ENCODE measurements around the gene RNASEH1. TPM values are rescaled to one million over a fixed set of nuclear protein-coding genes. Genes with fewer than 3 reads are reported as not detected.

The RNASEH1 gene
- total and polyA plus RNA-seq, 2 of the 4 experiments (the other 2 are of a cell fraction): 23.5 to 23.7 TPM

DNA sequence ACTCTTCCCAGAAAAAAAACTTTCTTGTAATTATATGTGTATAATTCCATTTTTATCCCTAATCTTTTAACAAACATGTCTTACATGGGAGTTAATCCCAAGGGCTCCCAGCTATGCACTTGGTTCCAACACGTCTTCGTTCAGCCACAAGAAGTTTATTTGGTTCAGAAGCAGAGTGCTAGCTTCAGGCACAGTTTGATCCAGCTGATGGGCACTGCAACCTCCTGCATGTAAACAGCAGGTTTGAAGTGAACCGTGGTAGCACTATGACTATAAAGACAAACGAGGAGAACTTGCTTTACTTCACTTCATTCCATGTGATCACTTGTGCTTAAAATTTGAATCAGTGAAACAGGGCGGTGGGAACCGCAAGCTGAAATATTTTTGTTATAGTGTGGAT is 7.0 kb upstream of the RNASEH1 start:
- Histone ChIP-seq H3K56ac (ENCODE audit: extremely low read depth, insufficient read depth, low read length) (no peak overlapping the region), H4K5ac (ENCODE audit: low read depth, low read length) (no peak overlapping the region), H3K4me2 (ENCODE audit: low read depth, low read length) (no peak overlapping the region), H3K9me3 (ENCODE audit: control insufficient read depth, insufficient read depth, low read length) (no peaks in the 10 kb centered on the region), H3K4me3 (ENCODE audit: insufficient read depth, low read depth, low read length) (no peak overlapping the region), H2BK120ac (ENCODE audit: low read depth, low read length) (no peak overlapping the region), H3K27ac (ENCODE audit: insufficient read depth, low read length) (no peak overlapping the region), H2AK9ac (replicated peaks; ENCODE audit: low read depth, low read length, poor library complexity) (no peak overlapping the region), H3K9ac (ENCODE audit: low read depth, low read length) (no peak overlapping the region), H3K9me1 (ENCODE audit: insufficient read depth, low read length) (peaks cover 5% of the 10 kb centered on the region; the same call in 1 of the 2 replicates), H3K79me1 (ENCODE audit: low read depth in 1 of 2, low read length in 2 of 2) (peaks cover 0 to 3% of the 10 kb centered on the region in 2 experiments; a peak in 3 of 4 replicates), H3K4ac (ENCODE audit: low read depth, low read length) (no peak overlapping the region), H4K8ac (ENCODE audit: low read depth in 2 of 2, low read length in 2 of 2) (no peak overlapping the region), H2BK20ac (ENCODE audit: low read depth, low read length) (no peak overlapping the region), H3K18ac (ENCODE audit: low read depth, low read length) (no peak overlapping the region), H2AK5ac (ENCODE audit: low read depth, low read length) (no peak overlapping the region), H2BK15ac (ENCODE audit: low read depth, low read length) (no peak overlapping the region), H3K4me1 (ENCODE audit: control insufficient read depth, insufficient read depth, low read length) (no peaks in the 10 kb centered on the region), H3K36me3 (ENCODE audit: control insufficient read depth, insufficient read depth, low read length) (peaks cover 1% of the 10 kb centered on the region; the same call in 1 of the 2 replicates), H3K14ac (replicated peaks; ENCODE audit: low read depth, low read length) (no peak overlapping the region), H4K91ac (ENCODE audit: insufficient read depth, low read depth, low read length) (no peak overlapping the region), H3K27me3 (ENCODE audit: control insufficient read depth, insufficient read depth, low read length) (no peaks in the 10 kb centered on the region), H2AFZ (replicated peaks; ENCODE audit: low read length, poor library complexity) (no peak overlapping the region), H2BK5ac (ENCODE audit: low read depth, low read length, poor library complexity, severe bottlenecking) (no peak overlapping the region), H3K23ac (ENCODE audit: low read depth, low read length) (no peak overlapping the region), H4K20me1 (ENCODE audit: insufficient read depth, low read length) (no peaks in the 10 kb centered on the region)
- WGBS, 2 experiments (ENCODE audit: extremely low coverage in 2 of 2, insufficient read length in 1 of 2): 81% methylated on average over 2 of the region's 6 CpGs; no CpG with 5 or more reads in 1 of the 2 experiments
- ATAC-seq (ENCODE audit: low read depth) (no peak), DNase-seq (no peak)
- dilution Hi-C loops (cut with HindIII; ENCODE audit: low sequenced_read_pairs, unreplicated experiment) (no loop called here), intact Hi-C loops (cut with micrococcal nuclease) (no loop called here), in situ Hi-C loops (cut with MboI; ENCODE audit: low sequenced_read_pairs) (no loop called here)
- TF ChIP-seq MXI1 (IDR thresholded peaks at IDR 0.05; ENCODE audit: borderline replicate concordance, low read depth, low read length) (no peak), SMC3 (IDR thresholded peaks at IDR 0.05; ENCODE audit: low read depth, low read length) (no peak), BHLHE40 (IDR thresholded peaks at IDR 0.05; ENCODE audit: low read depth, low read length) (no peak), RAD21 (IDR thresholded peaks at IDR 0.05; ENCODE audit: low read length) (no peak), POLR2A (IDR thresholded peaks at IDR 0.05; ENCODE audit: low read depth, low read length) (no peak), RFX5 (IDR thresholded peaks at IDR 0.05; ENCODE audit: low read depth, low read length) (no peak), NFE2L2 (IDR thresholded peaks at IDR 0.05; ENCODE audit: low read depth, low read length) (no peak), FOS (IDR thresholded peaks at IDR 0.05; ENCODE audit: low read depth, low read length) (no peak), CHD1 (IDR thresholded peaks at IDR 0.05; ENCODE audit: low read depth, low read length) (no peak), MAZ (IDR thresholded peaks at IDR 0.05; ENCODE audit: borderline replicate concordance, low read depth, low read length) (no peak), RCOR1 (IDR thresholded peaks at IDR 0.05; ENCODE audit: insufficient replicate concordance, low read length) (no peak), CEBPB (IDR thresholded peaks at IDR 0.05; ENCODE audit: low read depth, low read length) (no peak), MAFK (IDR thresholded peaks at IDR 0.05; ENCODE audit: low read depth, low read length) (no peak)
- TF ChIP-seq, protein P1, sequence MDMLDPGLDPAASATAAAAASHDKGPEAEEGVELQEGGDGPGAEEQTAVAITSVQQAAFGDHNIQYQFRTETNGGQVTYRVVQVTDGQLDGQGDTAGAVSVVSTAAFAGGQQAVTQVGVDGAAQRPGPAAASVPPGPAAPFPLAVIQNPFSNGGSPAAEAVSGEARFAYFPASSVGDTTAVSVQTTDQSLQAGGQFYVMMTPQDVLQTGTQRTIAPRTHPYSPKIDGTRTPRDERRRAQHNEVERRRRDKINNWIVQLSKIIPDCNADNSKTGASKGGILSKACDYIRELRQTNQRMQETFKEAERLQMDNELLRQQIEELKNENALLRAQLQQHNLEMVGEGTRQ (IDR thresholded peaks at IDR 0.05; ENCODE audit: low read depth, low read length): no peak
- TF ChIP-seq, protein P2, sequence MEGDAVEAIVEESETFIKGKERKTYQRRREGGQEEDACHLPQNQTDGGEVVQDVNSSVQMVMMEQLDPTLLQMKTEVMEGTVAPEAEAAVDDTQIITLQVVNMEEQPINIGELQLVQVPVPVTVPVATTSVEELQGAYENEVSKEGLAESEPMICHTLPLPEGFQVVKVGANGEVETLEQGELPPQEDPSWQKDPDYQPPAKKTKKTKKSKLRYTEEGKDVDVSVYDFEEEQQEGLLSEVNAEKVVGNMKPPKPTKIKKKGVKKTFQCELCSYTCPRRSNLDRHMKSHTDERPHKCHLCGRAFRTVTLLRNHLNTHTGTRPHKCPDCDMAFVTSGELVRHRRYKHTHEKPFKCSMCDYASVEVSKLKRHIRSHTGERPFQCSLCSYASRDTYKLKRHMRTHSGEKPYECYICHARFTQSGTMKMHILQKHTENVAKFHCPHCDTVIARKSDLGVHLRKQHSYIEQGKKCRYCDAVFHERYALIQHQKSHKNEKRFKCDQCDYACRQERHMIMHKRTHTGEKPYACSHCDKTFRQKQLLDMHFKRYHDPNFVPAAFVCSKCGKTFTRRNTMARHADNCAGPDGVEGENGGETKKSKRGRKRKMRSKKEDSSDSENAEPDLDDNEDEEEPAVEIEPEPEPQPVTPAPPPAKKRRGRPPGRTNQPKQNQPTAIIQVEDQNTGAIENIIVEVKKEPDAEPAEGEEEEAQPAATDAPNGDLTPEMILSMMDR (conservative IDR thresholded peaks at IDR 0.05; ENCODE audit: low read depth, low read length): no peak
- TF ChIP-seq, protein P3, sequence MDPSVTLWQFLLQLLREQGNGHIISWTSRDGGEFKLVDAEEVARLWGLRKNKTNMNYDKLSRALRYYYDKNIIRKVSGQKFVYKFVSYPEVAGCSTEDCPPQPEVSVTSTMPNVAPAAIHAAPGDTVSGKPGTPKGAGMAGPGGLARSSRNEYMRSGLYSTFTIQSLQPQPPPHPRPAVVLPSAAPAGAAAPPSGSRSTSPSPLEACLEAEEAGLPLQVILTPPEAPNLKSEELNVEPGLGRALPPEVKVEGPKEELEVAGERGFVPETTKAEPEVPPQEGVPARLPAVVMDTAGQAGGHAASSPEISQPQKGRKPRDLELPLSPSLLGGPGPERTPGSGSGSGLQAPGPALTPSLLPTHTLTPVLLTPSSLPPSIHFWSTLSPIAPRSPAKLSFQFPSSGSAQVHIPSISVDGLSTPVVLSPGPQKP (IDR thresholded peaks at IDR 0.05; ENCODE audit: borderline replicate concordance, low read depth, low read length): no peak
- no TSS peak for BruUV-seq (replicated peaks)
- ChIA-PET CTCF (no interaction called here), POLR2A (ENCODE audit: unreplicated experiment) (interaction anchor here (0.6 kb wide), 1 partner anchor 131 kb away, joined by 3 read pairs; no protein-coding TSS in a partner anchor)
